Measurements from ENCODE around the gene BASP1. TPM values are rescaled to one million over a fixed set of nuclear protein-coding genes. Genes with fewer than 3 reads are reported as not detected.

The BASP1 gene
- total RNA-seq, 1 donor from 2014 or later, result 3.9 TPM

GRCh38 chr5:17272111-17272510 is 54.7 kb downstream of the BASP1 start:
- intact Hi-C loops (cut with DNase I), result no loop called here

GRCh38 chr5:17275289-17276158 is 58.1 kb downstream of the BASP1 start:
- intact Hi-C loops (cut with DNase I), result no loop called here
- DNase-seq (ENCODE audit: low spot score), result no peak

More at GRCh38 chr5:17272111-17272510, 54.7 kb downstream of the BASP1 start:
- DNase-seq (ENCODE audit: low spot score), result no peak

DNA sequence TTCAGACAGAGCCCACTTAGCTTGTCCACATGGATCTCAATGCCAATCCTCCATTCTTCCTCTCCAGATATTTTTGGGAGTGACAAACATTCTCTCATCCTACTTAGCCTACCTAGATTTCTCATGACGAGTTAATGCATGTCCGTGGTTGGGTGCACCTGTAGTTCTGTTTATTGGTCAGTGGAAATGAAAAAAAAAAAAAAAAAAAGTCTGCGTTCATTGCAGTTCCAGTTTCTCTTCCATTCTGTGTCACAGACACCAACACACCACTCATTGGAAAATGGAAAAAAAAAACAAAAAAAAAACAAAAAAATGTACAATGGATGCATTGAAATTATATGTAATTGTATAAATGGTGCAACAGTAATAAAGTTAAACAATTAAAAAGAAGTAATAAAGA is 59.0 kb downstream of the BASP1 start:
- intact Hi-C loops (cut with DNase I), result no loop called here
- no peak for DNase-seq (ENCODE audit: low spot score)

DNA sequence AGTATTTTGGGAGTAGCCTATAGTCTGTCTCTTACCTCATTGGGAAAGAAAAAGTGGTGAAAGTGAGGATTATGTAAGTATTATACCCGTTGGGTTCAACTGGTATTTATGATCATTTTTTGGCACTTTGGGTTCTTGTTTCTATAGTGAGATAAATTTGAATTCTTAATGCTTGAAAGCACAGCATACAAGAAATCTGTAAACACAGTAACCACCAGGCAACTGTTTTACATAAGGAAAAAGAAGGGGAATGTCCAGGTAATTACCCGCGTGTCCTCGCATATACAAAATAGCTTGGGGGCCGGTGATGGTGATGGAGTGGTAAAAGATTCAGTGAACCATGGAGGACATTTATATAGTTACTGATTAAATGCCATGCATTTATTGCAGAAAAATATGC is 60.5 kb downstream of the BASP1 start:
- DNase-seq (ENCODE audit: low spot score), result no peak
- intact Hi-C loops (cut with DNase I), result no loop called here

- intact Hi-C loops (cut with DNase I), result no loop called here
- DNase-seq (ENCODE audit: low spot score), result no peak
Observed at GRCh38 chr5:17278931-17279330, 61.5 kb downstream of the BASP1 start.

GRCh38 chr5:17279487-17279886 is 62.1 kb downstream of the BASP1 start:
- intact Hi-C loops (cut with DNase I), result no loop called here
- no peak for DNase-seq (ENCODE audit: low spot score)

- intact Hi-C loops (cut with DNase I), result no loop called here
- no peak for DNase-seq (ENCODE audit: low spot score)
Observed at GRCh38 chr5:17282283-17283120, 65.1 kb downstream of the BASP1 start.

DNA sequence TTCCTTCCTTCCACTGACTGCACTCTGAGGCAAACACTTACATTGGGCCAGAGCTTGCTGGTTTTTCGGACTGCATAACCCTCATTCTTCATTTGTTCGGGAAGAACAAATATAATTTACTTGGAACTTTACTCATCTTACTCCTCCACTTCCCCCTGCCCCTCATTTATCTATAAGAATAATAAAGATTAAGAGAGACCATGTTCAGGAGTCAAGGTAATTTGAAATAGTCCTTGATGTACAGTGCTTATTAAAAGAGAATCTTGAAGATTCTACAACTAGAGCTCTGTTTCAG is 65.6 kb downstream of the BASP1 start:
- DNase-seq (ENCODE audit: low spot score), result no peak
- intact Hi-C loops (cut with DNase I), result no loop called here

DNA sequence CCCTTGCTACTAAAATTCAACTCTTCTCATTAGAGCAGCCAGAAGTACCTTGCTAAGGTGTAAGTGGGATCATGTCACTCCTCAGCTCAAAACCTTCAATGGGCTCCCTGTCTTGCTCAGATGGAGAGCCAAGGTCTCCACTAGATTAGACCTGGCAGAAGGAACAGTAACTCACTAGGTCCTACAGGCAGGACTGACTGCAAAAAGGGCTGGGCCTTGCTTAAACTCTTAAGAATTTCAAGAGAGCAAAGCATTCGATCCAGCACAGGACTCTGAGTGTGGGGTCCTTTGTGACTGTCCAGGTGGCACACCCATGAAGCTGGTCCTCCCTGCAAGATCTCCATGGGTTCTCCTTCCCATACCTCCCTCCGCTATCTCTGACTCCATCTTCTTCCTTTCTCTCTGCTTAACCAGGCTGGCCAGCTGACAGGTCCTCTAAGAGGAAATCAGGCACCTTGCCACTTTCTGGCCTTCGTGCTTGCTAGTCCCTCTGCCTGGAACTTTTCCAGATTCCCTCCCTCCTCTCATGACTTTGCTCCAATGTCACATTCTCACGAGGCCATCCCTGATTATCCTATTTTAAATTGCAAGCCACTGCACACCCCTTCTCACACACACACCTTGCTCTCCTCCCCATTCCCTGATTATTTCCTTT is 70.2 kb downstream of the BASP1 start:
- no peak for DNase-seq (ENCODE audit: low spot score)
- intact Hi-C loops (cut with DNase I), result no loop called here

DNA sequence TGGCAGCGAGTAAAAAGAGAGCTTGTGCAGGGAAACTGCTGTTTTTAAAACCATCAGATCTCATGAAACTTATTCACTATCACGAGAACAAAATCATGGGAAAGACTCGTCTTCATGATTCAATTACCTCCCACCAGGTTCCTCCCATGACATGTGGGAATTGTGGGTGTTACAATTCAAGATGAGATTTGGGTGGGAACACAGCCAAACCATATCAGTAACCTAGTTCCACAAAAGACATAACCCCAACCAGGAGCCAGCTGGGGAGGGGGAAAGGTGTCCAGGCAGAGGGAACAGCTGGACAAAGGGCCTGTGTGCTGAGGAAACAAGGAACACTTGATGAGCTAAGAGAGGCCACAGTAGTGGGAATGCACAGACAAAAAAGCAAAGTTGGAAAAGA is 71.1 kb downstream of the BASP1 start:
- no peak for DNase-seq (ENCODE audit: low spot score)
- intact Hi-C loops (cut with DNase I), result no loop called here

DNA sequence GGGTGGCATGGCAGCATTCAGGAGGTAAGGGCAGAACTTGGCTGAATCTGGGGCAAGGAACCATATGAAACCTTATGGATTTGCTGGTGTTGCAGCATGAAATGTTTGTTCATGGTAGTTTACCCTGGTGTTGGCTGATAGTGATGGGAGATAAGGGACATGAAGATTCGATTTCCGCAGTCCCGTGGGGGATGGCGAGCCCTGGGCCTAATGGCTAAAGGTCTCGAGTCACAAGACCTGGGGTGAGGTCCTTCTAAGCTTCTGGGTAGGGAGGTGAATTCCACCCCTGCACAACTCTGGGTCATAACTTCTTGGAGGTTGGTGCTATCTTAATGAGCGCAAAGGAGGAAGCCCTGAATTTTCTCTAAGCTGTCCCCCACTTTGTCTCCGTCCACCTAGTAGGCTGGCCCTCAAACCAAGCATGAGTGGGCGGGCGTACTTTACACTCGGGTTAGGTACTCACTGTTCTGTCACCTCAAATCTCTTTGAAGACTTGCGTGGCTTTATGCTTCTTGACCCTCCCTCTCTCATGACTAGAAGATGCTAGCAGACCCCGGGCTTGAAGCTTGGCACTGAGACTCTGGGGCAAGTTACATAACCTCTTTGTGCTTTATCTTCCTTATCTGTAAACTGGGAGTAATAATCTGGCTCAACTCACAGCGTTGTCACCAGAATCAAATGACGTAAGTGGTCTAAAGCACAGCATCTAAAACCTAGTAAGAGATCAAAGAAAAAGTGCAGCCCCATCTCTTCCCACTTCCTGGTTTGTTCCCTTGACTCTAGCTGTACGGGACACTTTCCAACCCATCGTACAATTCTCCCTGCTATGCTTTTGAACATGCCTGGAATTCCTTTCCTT is 72.5 kb downstream of the BASP1 start:
- no peak for DNase-seq (ENCODE audit: low spot score)
- intact Hi-C loops (cut with DNase I), result no loop called here

- DNase-seq (ENCODE audit: low spot score), result no peak
- intact Hi-C loops (cut with DNase I), result no loop called here
Observed at GRCh38 chr5:17290540-17290974, 73.1 kb downstream of the BASP1 start.

- intact Hi-C loops (cut with DNase I), result no loop called here
- no peak for DNase-seq (ENCODE audit: low spot score)
Observed at GRCh38 chr5:17292434-17293015, 75.1 kb downstream of the BASP1 start.

GRCh38 chr5:17294639-17295311 is 77.3 kb downstream of the BASP1 start:
- no peak for DNase-seq (ENCODE audit: low spot score)
- intact Hi-C loops (cut with DNase I), result no loop called here

DNA sequence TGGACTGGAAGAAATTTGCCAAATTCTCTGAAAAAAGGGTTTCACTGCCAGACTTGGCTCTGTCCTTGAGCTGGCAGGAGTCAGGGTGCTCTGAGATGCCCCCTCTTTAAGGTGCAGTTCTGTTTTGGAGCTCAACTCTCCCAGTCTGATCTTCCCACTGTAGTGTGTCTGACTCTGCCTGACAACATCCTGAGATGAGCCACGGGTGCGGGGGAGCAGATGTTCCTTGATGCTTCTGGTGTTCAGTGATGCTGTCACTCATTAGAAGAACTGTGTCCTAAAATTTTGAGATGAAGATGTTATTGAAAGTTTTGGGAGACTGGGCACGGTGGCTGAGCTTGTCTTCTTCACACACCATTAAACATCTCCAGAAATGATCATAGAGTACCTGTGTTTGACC is 78.2 kb downstream of the BASP1 start:
- DNase-seq (ENCODE audit: low spot score), result no peak
- intact Hi-C loops (cut with DNase I), result no loop called here

- no peak for DNase-seq (ENCODE audit: low spot score)
- intact Hi-C loops (cut with DNase I), result no loop called here
Observed at GRCh38 chr5:17302106-17302505, 84.7 kb downstream of the BASP1 start.

DNA sequence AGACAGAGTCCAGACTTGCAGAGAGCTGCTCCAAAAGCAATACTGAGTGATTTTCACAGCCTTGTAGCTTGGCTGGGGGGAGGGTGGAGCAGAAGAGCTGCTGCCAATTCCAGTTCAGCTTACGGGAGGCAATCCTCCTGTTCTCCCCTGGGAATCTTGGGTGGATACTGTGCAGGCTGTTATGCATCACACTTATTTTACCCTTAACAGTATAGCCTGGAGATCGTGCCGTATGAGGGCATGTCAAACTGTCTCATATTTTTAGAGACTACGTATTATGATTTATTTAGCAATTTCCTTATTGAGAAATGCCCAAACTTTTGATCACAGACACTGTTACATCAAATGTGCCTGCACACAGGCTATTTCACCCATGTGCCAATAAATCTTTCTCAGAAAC is 85.2 kb downstream of the BASP1 start:
- intact Hi-C loops (cut with DNase I), result no loop called here
- DNase-seq (ENCODE audit: low spot score), result no peak

DNA sequence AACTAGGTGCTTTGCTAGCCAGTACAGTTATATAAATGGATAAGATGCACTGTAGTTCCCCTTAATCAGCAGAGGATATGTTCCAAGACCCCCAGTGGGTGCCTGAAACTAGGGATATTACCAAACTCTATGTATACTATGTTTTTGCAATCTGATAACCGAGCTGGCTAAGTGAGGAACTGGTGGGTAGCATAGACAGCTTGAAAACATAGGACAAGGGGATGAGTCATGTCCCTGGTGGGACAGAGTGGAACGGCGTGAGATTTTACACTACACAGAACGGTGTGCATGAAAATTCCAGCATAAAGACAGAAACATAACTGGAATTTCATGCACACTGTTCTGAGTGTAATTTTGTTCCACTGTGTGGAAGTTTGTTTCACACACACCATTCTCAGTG is 86.9 kb downstream of the BASP1 start:
- intact Hi-C loops (cut with DNase I), result no loop called here
- no peak for DNase-seq (ENCODE audit: low spot score)

- no peak for DNase-seq (ENCODE audit: low spot score)
- intact Hi-C loops (cut with DNase I), result no loop called here
Observed at GRCh38 chr5:17305017-17305416, 87.6 kb downstream of the BASP1 start.

All from cardiac septum (tissue), 1 donor.